ENCODE measurements around the gene ORMDL1.

ORMDL1 gene, protein sequence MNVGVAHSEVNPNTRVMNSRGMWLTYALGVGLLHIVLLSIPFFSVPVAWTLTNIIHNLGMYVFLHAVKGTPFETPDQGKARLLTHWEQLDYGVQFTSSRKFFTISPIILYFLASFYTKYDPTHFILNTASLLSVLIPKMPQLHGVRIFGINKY

GRCh38 chr2:189783927-189784867 lies at the start of gene ORMDL1, which contains the start of gene PMS1:
Gene ORMDL1 (minus strand): TSS chr2:189784339. CDS start chr2:189782595, 1,744 bp downstream.
Gene PMS1 (plus strand): TSS chr2:189784450. CDS start chr2:189791810, 7,360 bp downstream.
- peak; percentile 72 for DNase-seq

DNA sequence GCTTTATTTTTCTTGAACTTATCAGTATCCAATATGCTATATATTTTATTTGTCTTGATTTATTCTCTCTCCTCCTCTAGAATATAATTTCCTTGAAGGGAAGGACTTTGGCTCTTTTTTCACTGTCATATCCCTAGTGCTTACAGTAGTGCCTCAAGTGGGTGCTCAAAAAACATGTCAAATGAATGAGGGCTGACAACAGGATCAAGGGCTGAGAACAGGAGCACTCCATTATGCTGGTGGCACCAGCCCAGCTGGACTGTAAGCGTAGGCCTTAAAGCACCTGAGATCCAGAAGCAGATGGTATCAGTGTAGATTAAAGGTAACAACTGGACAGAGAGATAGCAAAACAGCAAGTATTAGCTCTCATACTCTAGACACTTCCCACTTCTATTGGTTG lies 46.4 kb upstream of the ORMDL1 start:
- peak; percentile 93 for DNase-seq

- DNase-seq = no peak
Measured at GRCh38 chr2:189829102-189829833, 45.1 kb upstream of the ORMDL1 start.

- no peak for DNase-seq
Measured at GRCh38 chr2:189826039-189826438, 41.9 kb upstream of the ORMDL1 start.

DNA sequence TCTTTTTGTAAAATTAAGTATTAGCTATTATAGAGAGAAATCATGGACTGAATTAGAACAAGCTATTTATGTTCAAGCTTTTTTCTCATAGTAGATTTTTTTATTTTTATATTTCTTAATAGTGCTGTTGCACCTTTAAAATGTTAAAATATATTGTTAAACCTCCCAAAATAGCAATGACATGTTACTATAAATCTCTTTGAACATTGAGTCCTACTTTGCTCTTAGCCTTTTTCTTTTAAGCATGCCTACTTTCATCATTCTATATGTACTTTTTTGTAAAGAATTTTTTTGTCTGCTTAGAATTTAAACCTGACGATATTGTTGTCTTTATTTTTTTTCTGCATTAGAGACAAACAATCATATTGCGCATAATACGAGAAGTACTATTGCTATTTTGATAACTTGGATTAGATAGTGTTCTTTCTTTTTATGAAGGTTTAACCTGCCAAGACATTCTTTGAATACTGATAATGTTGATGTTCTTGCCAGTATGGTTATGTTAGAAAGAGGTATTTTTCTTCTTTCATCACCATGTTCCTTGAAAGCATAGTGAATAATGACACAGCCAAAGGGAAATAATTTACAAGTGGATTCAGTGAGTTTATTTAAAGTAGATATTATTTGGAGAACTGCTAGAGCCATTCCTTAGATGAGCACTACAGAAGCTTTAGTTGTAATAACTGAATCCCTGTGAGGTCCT lies 40.7 kb upstream of the ORMDL1 start:
- no peak for DNase-seq

GRCh38 chr2:189821953-189822748 lies 38.0 kb upstream of the ORMDL1 start:
- DNase-seq = no peak

- DNase-seq = no peak
Measured at GRCh38 chr2:189819297-189819704, 35.2 kb upstream of the ORMDL1 start.

DNA sequence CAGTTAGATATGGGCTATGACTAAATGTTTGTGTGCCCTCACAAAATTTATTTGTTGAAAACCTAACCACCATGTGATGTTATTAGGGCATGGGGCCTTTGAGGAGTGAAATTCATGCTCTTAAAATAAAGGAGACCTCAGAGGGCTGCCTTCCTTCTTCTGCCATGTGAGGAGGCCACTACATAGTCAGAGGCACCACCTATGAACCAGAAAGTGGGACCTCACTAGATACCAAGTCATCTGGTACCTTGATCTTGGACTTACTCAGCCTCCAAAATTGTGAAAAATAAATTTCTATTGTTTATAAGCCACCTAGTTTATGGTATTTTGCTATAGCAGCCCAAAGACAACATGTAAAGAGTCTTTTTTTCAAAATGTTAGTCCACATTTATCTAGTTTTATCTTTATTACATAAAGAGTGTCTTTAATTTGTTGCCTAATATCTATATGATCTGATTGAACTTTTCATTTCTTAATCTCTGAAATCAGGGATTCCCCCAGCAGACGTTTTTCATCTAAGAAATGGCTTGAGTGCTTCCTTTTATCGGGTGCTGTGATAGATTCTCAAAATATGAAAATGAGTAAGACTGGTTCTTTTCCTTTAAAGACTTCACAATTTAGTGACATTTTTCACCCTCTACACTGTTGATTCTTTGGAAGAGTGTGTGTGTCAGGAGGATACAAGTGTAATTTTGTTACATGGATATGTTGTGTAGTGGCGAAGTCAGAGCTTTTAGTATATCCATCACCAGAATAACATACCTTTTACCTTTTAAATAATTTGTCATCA lies 34.3 kb upstream of the ORMDL1 start:
- DNase-seq = no peak

- DNase-seq = no peak
Measured at GRCh38 chr2:189803431-189803830, 19.3 kb upstream of the ORMDL1 start.

DNA sequence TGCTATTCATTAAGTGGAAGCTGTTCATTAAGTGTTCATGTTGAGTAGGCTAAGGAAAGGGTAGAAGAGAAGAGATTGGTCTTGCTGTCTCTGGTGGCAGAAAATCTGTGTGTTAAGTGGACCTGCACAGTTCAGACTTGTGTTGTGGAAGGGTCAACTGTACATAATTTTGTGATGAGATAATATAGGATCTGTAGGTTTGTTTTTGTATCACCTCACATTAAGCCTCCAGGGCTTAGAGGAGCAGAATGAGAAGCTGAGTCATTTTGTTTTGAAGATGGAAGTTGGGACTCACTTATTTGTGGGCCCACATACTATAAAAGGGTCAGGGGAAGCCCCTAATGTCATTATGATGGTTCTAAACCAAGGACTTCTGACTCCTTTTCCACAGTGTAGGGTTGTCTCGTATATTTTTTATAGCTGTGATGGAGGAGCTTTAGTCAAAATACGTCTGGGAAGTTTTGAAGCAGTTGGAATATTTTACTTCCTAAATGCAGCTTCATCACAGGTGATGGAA lies 18.3 kb upstream of the ORMDL1 start:
- no peak for DNase-seq

GRCh38 chr2:189799531-189799930 lies 15.4 kb upstream of the ORMDL1 start:
- no peak for DNase-seq

- DNase-seq = no peak
Measured at GRCh38 chr2:189799030-189799331, 14.8 kb upstream of the ORMDL1 start.

- DNase-seq = no peak
Measured at GRCh38 chr2:189798312-189799029, 14.3 kb upstream of the ORMDL1 start.

- DNase-seq = no peak
Measured at GRCh38 chr2:189797902-189798301, 13.8 kb upstream of the ORMDL1 start.

DNA sequence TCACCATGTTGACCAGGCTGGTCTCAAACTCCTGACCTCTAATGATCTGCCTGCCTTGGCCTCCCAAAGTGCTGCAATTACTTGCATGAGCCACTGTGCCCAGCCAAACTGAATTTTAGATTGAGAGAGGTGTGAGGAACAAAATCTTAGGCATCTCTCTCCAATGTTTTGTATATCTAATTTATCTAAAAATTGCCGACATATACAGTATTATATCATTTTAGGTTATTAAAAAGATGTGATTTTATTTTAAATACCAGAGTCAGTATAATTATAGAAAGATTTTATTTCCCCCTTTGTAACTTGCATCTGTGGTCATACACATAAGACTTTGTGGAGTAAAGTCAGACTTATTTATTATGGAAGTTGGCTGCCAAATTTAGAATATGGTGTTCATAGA lies 10.2 kb upstream of the ORMDL1 start:
- no peak for DNase-seq

- DNase-seq = no peak
Measured at GRCh38 chr2:189791338-189792042, 7.4 kb upstream of the ORMDL1 start.

- DNase-seq = no peak
Measured at GRCh38 chr2:189783451-189783926, 650 bp downstream of the ORMDL1 start.

GRCh38 chr2:189782221-189782671 lies 1.9 kb downstream of the ORMDL1 start:
- no peak for DNase-seq

DNA sequence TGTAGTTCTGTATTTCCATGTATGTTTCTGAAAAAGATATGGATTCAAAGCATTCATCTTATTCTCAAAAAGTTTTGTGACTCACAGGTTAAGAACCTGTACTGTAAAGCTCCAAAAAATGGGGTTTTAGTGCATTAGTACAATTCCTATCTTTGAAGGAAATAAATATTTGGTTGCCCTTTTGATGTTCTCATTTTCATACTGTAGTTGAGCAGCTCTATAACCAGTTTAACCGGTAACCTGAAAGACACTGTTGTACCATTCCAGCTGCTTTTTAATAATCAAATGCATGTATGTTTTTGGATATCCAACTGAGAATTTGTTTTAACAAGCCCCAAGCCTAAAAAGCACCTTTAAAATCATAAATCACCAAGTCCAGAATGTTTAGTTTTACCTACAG lies 11.9 kb downstream of the ORMDL1 start:
- DNase-seq = no peak

Measured in NCI-H2029 treated with DMSO at 0.1 percent for 48 hours (cell line).